Measurements from ENCODE around the gene PI4KA.
"Not testable (repeated sequence)": the region's sequence is repeated elsewhere in the genome, so short reads cannot be mapped to it uniquely, and the experiment has no call there.

The PI4KA gene

GRCh38 chr22:20672732-20673131, 185.9 kb downstream of the PI4KA start:
- Histone ChIP-seq H3K9me3 (ENCODE audit: control insufficient read depth, insufficient read depth, low read length) (no peaks in the 10 kb centered on the region), H3K9ac (ENCODE audit: low read depth, low read length) (no peak overlapping the region), H3K27me3 (ENCODE audit: control insufficient read depth, insufficient read depth, low read length) (no peaks in the 10 kb centered on the region), H3K4me1 (ENCODE audit: control insufficient read depth, insufficient read depth, low read length) (no peaks in the 10 kb centered on the region), H3K4me3 (ENCODE audit: low read depth, low read length) (no peak overlapping the region), H3K36me3 (ENCODE audit: control insufficient read depth, insufficient read depth, low read length) (no peaks in the 10 kb centered on the region)

GRCh38 chr22:20672082-20672424, 186.6 kb downstream of the PI4KA start:
- Histone ChIP-seq H3K4me1 (ENCODE audit: control insufficient read depth, insufficient read depth, low read length) (no peaks in the 10 kb centered on the region), H3K36me3 (ENCODE audit: control insufficient read depth, insufficient read depth, low read length) (no peaks in the 10 kb centered on the region), H3K9ac (ENCODE audit: low read depth, low read length) (no peak overlapping the region), H3K27me3 (ENCODE audit: control insufficient read depth, insufficient read depth, low read length) (no peaks in the 10 kb centered on the region), H3K4me3 (ENCODE audit: low read depth, low read length) (no peak overlapping the region), H3K9me3 (ENCODE audit: control insufficient read depth, insufficient read depth, low read length) (no peaks in the 10 kb centered on the region)

DNA sequence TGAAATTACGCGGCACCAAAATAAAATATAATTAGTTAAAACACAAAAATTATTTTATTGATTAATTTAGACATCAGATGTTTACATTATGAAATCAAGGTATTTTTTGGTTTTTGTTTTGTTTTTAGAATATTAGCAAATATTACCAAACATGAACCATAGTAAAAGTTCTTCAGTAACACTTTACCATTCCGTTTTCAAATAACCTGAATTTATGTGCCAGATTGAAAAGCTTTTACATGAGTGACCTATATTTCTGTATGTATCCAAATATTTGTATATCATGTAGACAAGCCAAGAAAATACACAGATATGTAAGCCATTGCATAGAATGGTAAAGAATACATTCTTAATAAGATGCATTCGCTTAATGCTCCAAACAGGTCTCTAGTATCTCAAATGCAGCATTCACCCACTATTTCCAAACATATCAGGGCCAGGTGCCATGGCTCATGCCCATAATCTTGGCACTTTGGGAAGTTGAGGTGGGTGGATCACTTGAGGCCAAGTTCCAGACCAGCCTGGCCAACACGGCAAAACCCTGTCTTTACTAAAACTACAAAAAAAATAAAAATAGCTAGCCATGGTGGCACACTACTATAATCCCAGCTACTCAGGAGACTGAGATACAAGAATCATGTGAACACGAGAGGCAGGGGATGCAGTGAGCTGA, 187.1 kb downstream of the PI4KA start:
- H3K9ac ChIP-seq (ENCODE audit: low read depth, low read length): no peak overlapping the region
- no peaks in the 10 kb centered on the region for H3K9me3 ChIP-seq (ENCODE audit: control insufficient read depth, insufficient read depth, low read length)
- H3K27me3 ChIP-seq (ENCODE audit: control insufficient read depth, insufficient read depth, low read length): no peaks in the 10 kb centered on the region
- H3K4me1 ChIP-seq (ENCODE audit: control insufficient read depth, insufficient read depth, low read length): no peaks in the 10 kb centered on the region
- H3K4me3 ChIP-seq (ENCODE audit: low read depth, low read length): no peak overlapping the region
- H3K36me3 ChIP-seq (ENCODE audit: control insufficient read depth, insufficient read depth, low read length): no peaks in the 10 kb centered on the region

GRCh38 chr22:20670457-20671261, 188.0 kb downstream of the PI4KA start:
- H3K27me3 ChIP-seq (ENCODE audit: control insufficient read depth, insufficient read depth, low read length); H3K9me3 ChIP-seq (ENCODE audit: control insufficient read depth, insufficient read depth, low read length); H3K4me1 ChIP-seq (ENCODE audit: control insufficient read depth, insufficient read depth, low read length); H3K4me3 ChIP-seq (ENCODE audit: low read depth, low read length); H3K9ac ChIP-seq (ENCODE audit: low read depth, low read length); H3K36me3 ChIP-seq (ENCODE audit: control insufficient read depth, insufficient read depth, low read length): not testable (repeated sequence)

DNA sequence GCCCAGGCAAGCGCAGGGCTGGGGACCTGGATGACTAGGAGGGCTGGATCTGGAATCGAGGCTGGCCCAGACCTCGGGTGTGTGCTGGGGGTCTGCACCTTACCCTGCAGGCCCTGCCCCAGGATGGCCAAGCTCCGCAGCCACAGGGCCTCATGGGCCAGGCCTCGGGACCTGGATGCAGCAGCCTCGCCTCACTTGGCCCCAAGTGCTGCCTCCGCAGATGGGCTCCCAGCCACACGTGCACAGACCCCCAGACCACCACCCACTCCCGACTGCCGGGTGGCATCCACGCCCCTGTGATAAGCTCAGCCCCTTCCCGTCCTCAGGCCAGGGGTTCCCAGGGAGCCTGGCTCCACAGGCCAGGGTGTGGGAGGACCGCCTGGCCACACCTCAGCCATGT, 188.7 kb downstream of the PI4KA start:
- H3K9me3 ChIP-seq (ENCODE audit: control insufficient read depth, insufficient read depth, low read length); H3K36me3 ChIP-seq (ENCODE audit: control insufficient read depth, insufficient read depth, low read length); H3K4me3 ChIP-seq (ENCODE audit: low read depth, low read length); H3K27me3 ChIP-seq (ENCODE audit: control insufficient read depth, insufficient read depth, low read length); H3K9ac ChIP-seq (ENCODE audit: low read depth, low read length); H3K4me1 ChIP-seq (ENCODE audit: control insufficient read depth, insufficient read depth, low read length): not testable (repeated sequence)

GRCh38 chr22:20669471-20669870, 189.1 kb downstream of the PI4KA start:
- H3K36me3 ChIP-seq (ENCODE audit: control insufficient read depth, insufficient read depth, low read length); H3K4me3 ChIP-seq (ENCODE audit: low read depth, low read length); H3K9ac ChIP-seq (ENCODE audit: low read depth, low read length); H3K4me1 ChIP-seq (ENCODE audit: control insufficient read depth, insufficient read depth, low read length); H3K9me3 ChIP-seq (ENCODE audit: control insufficient read depth, insufficient read depth, low read length); H3K27me3 ChIP-seq (ENCODE audit: control insufficient read depth, insufficient read depth, low read length): not testable (repeated sequence)

DNA sequence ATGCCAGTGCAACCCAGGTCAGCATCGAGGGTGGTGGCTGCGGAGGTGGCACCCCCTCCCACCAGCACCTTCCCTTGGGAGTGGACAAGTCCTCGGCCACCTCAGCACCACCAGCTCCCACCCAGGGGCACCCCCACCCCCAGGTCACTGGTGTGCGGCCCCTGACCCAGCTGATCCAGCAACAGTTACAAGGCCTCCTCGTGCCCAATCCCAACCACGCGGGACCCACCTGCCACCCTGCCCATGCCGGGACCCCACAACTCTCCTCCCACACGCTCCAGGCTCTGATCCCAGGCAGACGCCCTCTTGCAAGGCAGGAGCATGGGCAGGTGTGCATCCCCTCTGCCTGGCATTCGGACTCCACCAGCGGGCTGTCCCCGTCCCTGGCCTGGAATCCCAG, 189.8 kb downstream of the PI4KA start:
- H3K36me3 ChIP-seq (ENCODE audit: control insufficient read depth, insufficient read depth, low read length); H3K9me3 ChIP-seq (ENCODE audit: control insufficient read depth, insufficient read depth, low read length); H3K4me3 ChIP-seq (ENCODE audit: low read depth, low read length); H3K27me3 ChIP-seq (ENCODE audit: control insufficient read depth, insufficient read depth, low read length); H3K9ac ChIP-seq (ENCODE audit: low read depth, low read length); H3K4me1 ChIP-seq (ENCODE audit: control insufficient read depth, insufficient read depth, low read length): not testable (repeated sequence)

GRCh38 chr22:20668226-20668625, 190.4 kb downstream of the PI4KA start:
- not testable (repeated sequence) for H3K4me3 ChIP-seq (ENCODE audit: low read depth, low read length); H3K27me3 ChIP-seq (ENCODE audit: control insufficient read depth, insufficient read depth, low read length); H3K9ac ChIP-seq (ENCODE audit: low read depth, low read length); H3K9me3 ChIP-seq (ENCODE audit: control insufficient read depth, insufficient read depth, low read length); H3K36me3 ChIP-seq (ENCODE audit: control insufficient read depth, insufficient read depth, low read length); H3K4me1 ChIP-seq (ENCODE audit: control insufficient read depth, insufficient read depth, low read length)

DNA sequence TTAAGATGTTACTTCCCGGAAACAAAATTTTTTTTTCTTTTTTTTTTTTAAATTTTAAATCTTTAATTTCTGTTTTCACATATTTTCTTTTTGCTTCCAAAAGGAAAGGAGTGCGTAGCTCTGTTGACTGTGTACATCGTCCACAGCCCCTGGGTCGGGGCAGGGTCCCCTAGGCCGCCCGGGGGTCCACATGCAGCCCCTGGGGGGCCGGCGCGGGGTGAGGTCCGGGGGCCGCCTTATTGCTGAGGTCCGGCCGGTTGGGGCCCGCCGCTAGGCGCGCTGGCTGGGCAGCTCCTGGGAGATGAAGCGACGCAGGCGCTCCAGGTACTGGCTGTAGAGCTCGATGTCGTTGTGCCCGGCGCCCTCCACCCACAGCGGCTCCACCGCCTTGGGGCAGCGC, 191.1 kb downstream of the PI4KA start:
- not testable (repeated sequence) for H3K9me3 ChIP-seq (ENCODE audit: control insufficient read depth, insufficient read depth, low read length); H3K4me1 ChIP-seq (ENCODE audit: control insufficient read depth, insufficient read depth, low read length); H3K4me3 ChIP-seq (ENCODE audit: low read depth, low read length); H3K9ac ChIP-seq (ENCODE audit: low read depth, low read length); H3K27me3 ChIP-seq (ENCODE audit: control insufficient read depth, insufficient read depth, low read length); H3K36me3 ChIP-seq (ENCODE audit: control insufficient read depth, insufficient read depth, low read length)

- Histone ChIP-seq H3K36me3 (ENCODE audit: control insufficient read depth, insufficient read depth, low read length) (no peaks in the 10 kb centered on the region), H3K27me3 (ENCODE audit: control insufficient read depth, insufficient read depth, low read length) (no peaks in the 10 kb centered on the region), H3K9me3 (ENCODE audit: control insufficient read depth, insufficient read depth, low read length) (no peaks in the 10 kb centered on the region), H3K4me3 (ENCODE audit: low read depth, low read length) (no peak overlapping the region), H3K4me1 (ENCODE audit: control insufficient read depth, insufficient read depth, low read length) (no peaks in the 10 kb centered on the region), H3K9ac (ENCODE audit: low read depth, low read length) (no peak overlapping the region)
These were observed 192.1 kb downstream of the PI4KA start for GRCh38 chr22:20666560-20666959.

- Histone ChIP-seq H3K4me3 (ENCODE audit: low read depth, low read length) (no peak overlapping the region), H3K36me3 (ENCODE audit: control insufficient read depth, insufficient read depth, low read length) (no peaks in the 10 kb centered on the region), H3K27me3 (ENCODE audit: control insufficient read depth, insufficient read depth, low read length) (no peaks in the 10 kb centered on the region)
These were observed 194.0 kb downstream of the PI4KA start for GRCh38 chr22:20664594-20664959.

GRCh38 chr22:20663941-20664593, 194.5 kb downstream of the PI4KA start:
- Histone ChIP-seq H3K4me3 (ENCODE audit: low read depth, low read length) (no peak overlapping the region), H3K36me3 (ENCODE audit: control insufficient read depth, insufficient read depth, low read length) (no peaks in the 10 kb centered on the region), H3K27me3 (ENCODE audit: control insufficient read depth, insufficient read depth, low read length) (no peaks in the 10 kb centered on the region), H3K9ac (ENCODE audit: low read depth, low read length) (no peak overlapping the region), H3K9me3 (ENCODE audit: control insufficient read depth, insufficient read depth, low read length) (no peaks in the 10 kb centered on the region), H3K4me1 (ENCODE audit: control insufficient read depth, insufficient read depth, low read length) (no peaks in the 10 kb centered on the region)

More at GRCh38 chr22:20664594-20664959, 194.0 kb downstream of the PI4KA start:
- no peaks in the 10 kb centered on the region for H3K9me3 ChIP-seq (ENCODE audit: control insufficient read depth, insufficient read depth, low read length)
- no peak overlapping the region for H3K9ac ChIP-seq (ENCODE audit: low read depth, low read length)
- H3K4me1 ChIP-seq (ENCODE audit: control insufficient read depth, insufficient read depth, low read length): no peaks in the 10 kb centered on the region

All from iPS-15b (cell line).